HepG2 (cell line): ENCODE data around the gene RNASE8. TPM values are rescaled to one million over a fixed set of nuclear protein-coding genes. Genes with fewer than 3 reads are reported as not detected.

Source experiments
- CHD2 ChIP-seq: IDR thresholded peaks from 2 replicates; pipeline ENCODE4 v1.6.1; 2011; ENCODE audit warnings: low read depth, low read length, improper control_type of control experiment
- ELK4 ChIP-seq: sonication (generic); formaldehyde crosslinking; IDR thresholded peaks from 2 replicates; pipeline ENCODE4 v1.9.0; 2021; ENCODE audit warnings: missing genetic modification reagents, borderline replicate concordance
- GMEB1 ChIP-seq: sonication (generic); formaldehyde crosslinking; IDR thresholded peaks from 2 replicates; pipeline ENCODE4 v1.5.1; 2020; ENCODE audit warnings: missing genetic modification reagents, mild to moderate bottlenecking, borderline replicate concordance
- JUN ChIP-seq: sonication (generic); formaldehyde crosslinking; IDR thresholded peaks from 2 replicates; pipeline ENCODE4 v1.4.0; 2020; ENCODE audit warnings: mild to moderate bottlenecking, missing genetic modification reagents
- KMT2A ChIP-seq: sonication (generic); formaldehyde crosslinking; IDR thresholded peaks from 2 replicates; pipeline ENCODE4 v1.4.0; 2020; ENCODE audit warnings: missing genetic modification reagents
- NFE2L2 ChIP-seq: fragments of 150-350 bp; IDR thresholded peaks from 2 replicates; pipeline ENCODE4 v1.6.1; 2014; ENCODE audit warnings: low read length
- PRPF4 ChIP-seq: fragments of 200-400 bp; formaldehyde crosslinking; IDR thresholded peaks from 2 replicates; pipeline ENCODE4 v1.6.1; 2016; ENCODE audit warnings: low read length, low read depth; ENCODE audit not compliant: poor library complexity, severe bottlenecking
- SMARCC2 ChIP-seq: fragments of 450-650 bp; IDR thresholded peaks from 2 replicates; pipeline ENCODE4 v1.6.1; 2017; ENCODE audit warnings: antibody characterized with exemption, mild to moderate bottlenecking
- ZBTB44 ChIP-seq: sonication (generic); formaldehyde crosslinking; IDR thresholded peaks from 2 replicates; pipeline ENCODE4 v1.4.0; 2020; ENCODE audit warnings: missing genetic modification reagents
- ZFP1 ChIP-seq: IDR thresholded peaks from 2 replicates; pipeline ENCODE4 v1.6.1; 2016
- ZFP41 ChIP-seq: sonication (generic); formaldehyde crosslinking; IDR thresholded peaks from 2 replicates; pipeline ENCODE4 v1.4.0; 2020; ENCODE audit warnings: mild to moderate bottlenecking, missing genetic modification reagents, borderline replicate concordance
- ZNF160 ChIP-seq: sonication (generic); formaldehyde crosslinking; IDR thresholded peaks from 2 replicates; pipeline ENCODE4 v1.8.0; 2022; ENCODE audit warnings: mild to moderate bottlenecking, inconsistent platforms, missing genetic modification reagents
- ZNF251 ChIP-seq: sonication (generic); formaldehyde crosslinking; IDR thresholded peaks from 2 replicates; pipeline ENCODE4 v1.9.0; 2021; ENCODE audit warnings: mild to moderate bottlenecking, missing genetic modification reagents
- ZNF275 ChIP-seq: sonication (generic); formaldehyde crosslinking; IDR thresholded peaks from 2 replicates; pipeline ENCODE4 v1.8.0; 2022; ENCODE audit warnings: missing genetic modification reagents, mild to moderate bottlenecking, inconsistent platforms, borderline replicate concordance
- ZNF292 ChIP-seq: sonication (generic); formaldehyde crosslinking; IDR thresholded peaks from 2 replicates; pipeline ENCODE4 v1.8.1; 2022; ENCODE audit warnings: mild to moderate bottlenecking, low read depth, missing genetic modification reagents, borderline replicate concordance
- ZNF333 ChIP-seq: sonication (generic); formaldehyde crosslinking; IDR thresholded peaks from 2 replicates; pipeline ENCODE4 v1.4.0; 2020; ENCODE audit warnings: mild to moderate bottlenecking, missing genetic modification reagents, borderline replicate concordance
- ZNF639 ChIP-seq: conservative IDR thresholded peaks from 2 replicates; pipeline ENCODE4 v1.6.1; 2018; ENCODE audit warnings: missing genetic modification reagents
- ZNF713 ChIP-seq: sonication (generic); formaldehyde crosslinking; IDR thresholded peaks from 2 replicates; pipeline ENCODE4 v1.4.0; 2020; ENCODE audit warnings: mild to moderate bottlenecking, missing genetic modification reagents
- ZNF749 ChIP-seq: sonication (generic); formaldehyde crosslinking; IDR thresholded peaks from 2 replicates; pipeline ENCODE4 v1.8.0; 2022; ENCODE audit warnings: mild to moderate bottlenecking, missing genetic modification reagents, moderate library complexity, borderline replicate concordance
- ZNF784 ChIP-seq: sonication (generic); formaldehyde crosslinking; IDR thresholded peaks from 2 replicates; pipeline ENCODE4 v1.5.1; 2020; ENCODE audit warnings: missing genetic modification reagents, mild to moderate bottlenecking, borderline replicate concordance
- ZSCAN25 ChIP-seq: sonication (generic); formaldehyde crosslinking; IDR thresholded peaks from 2 replicates; pipeline ENCODE4 v1.8.0; 2022; ENCODE audit warnings: mild to moderate bottlenecking, missing genetic modification reagents
- polyA plus RNA-seq, 8 experiments: library from polyadenylated mRNA; depleted of rRNA in 3 of 8; stranded (reverse) in 7 of 8; unstranded in 1 of 8; fragments of >200 nt; fragmentation: Illumina TruSeq in 4 of 8; extraction: Trizol in 4 of 8; gene quantifications; 2 replicates each; pipeline versions ENCODE4 v1.2.1 to v1.2.3, GENCODE V29; 2011 to 2016; ENCODE audit warnings: low read depth in 4 of 8, missing spikeins in 1 of 8, mixed read lengths in 1 of 8; ENCODE audit not compliant: insufficient read depth in 1 of 8
- total RNA-seq, 5 experiments: library from RNA; depleted of rRNA; stranded (reverse); fragments of >200 nt; fragmentation: Illumina TruSeq; extraction: Trizol; gene quantifications; 2 replicates each; pipeline ENCODE4 v1.2.3, GENCODE V29; 2016; ENCODE audit warnings: low read depth in 1 of 5

Gene RNASE8
- total and polyA plus RNA-seq, 2 of the 13 experiments (the other 11 are each of a cell fraction or from before 2014, with no cell fraction given): not detected

- TF ChIP-seq ELK4 (CRISPR knock-in tag): no peak
- TF ChIP-seq ZNF275 (CRISPR knock-in tag): peak; percentile 42; the same call in 1 of the 2 replicates
- no peak for TF ChIP-seq ZNF713 (CRISPR knock-in tag)
- 0 out of 2 replicates have a peak, but pooled peaks have one; percentile 9 for TF ChIP-seq ZNF292 (CRISPR knock-in tag)
- 0 out of 2 replicates have a peak, but pooled peaks have one; percentile 37 for TF ChIP-seq ZNF639
- no peak for TF ChIP-seq ZNF251
- no peak for TF ChIP-seq ZSCAN25 (CRISPR knock-in tag)
- no peak for TF ChIP-seq GMEB1 (CRISPR knock-in tag)
- TF ChIP-seq JUN (CRISPR knock-in tag): 0 out of 2 replicates have a peak, but pooled peaks have one; percentile 3
- 0 out of 2 replicates have a peak, but pooled peaks have one; percentile 15 for TF ChIP-seq KMT2A (CRISPR knock-in tag)
- TF ChIP-seq NFE2L2: no peak
- TF ChIP-seq ZNF784 (CRISPR knock-in tag): no peak
- no peak for TF ChIP-seq ZNF333 (CRISPR knock-in tag)
- no peak for TF ChIP-seq PRPF4
- TF ChIP-seq CHD2: no peak
- no peak for TF ChIP-seq ZFP1
- TF ChIP-seq SMARCC2: no peak
- no peak for TF ChIP-seq ZNF749 (CRISPR knock-in tag)
- TF ChIP-seq ZFP41 (CRISPR knock-in tag): no peak
- TF ChIP-seq ZBTB44 (CRISPR knock-in tag): 0 out of 2 replicates have a peak, but pooled peaks have one; percentile 19
- TF ChIP-seq ZNF160 (CRISPR knock-in tag): 0 out of 2 replicates have a peak, but pooled peaks have one; percentile 35
These were observed 49.7 kb downstream of the RNASE8 start (continued) for GRCh38 chr14:21107283-21107800.
